ENCODE data around the gene C6orf62.
"Not testable (repeated sequence)": the region's sequence is repeated elsewhere in the genome, so short reads cannot be mapped to it uniquely, and the experiment has no call there.

C6orf62 gene

GRCh38 chr6:24719125-24719971 lies at the start of gene C6orf62:
C6orf62 (minus strand) TSS chr6:24719154; CDS start chr6:24718668, 486 bp downstream.
- peak; percentile 45 for DNase-seq (ENCODE audit: low read depth)

GRCh38 chr6:24768361-24768760 lies 49.4 kb upstream of the C6orf62 start:
- peak; percentile 80 for DNase-seq (ENCODE audit: low read depth)

- peak; percentile 34 for DNase-seq (ENCODE audit: low read depth)
Measured at GRCh38 chr6:24766680-24767462, 47.9 kb upstream of the C6orf62 start.

GRCh38 chr6:24765968-24766367 lies 47.0 kb upstream of the C6orf62 start:
- DNase-seq (ENCODE audit: low read depth): not testable (repeated sequence)

- not testable (repeated sequence) for DNase-seq (ENCODE audit: low read depth)
Measured at GRCh38 chr6:24764833-24765828, 46.2 kb upstream of the C6orf62 start.

- DNase-seq (ENCODE audit: low read depth): no peak
Measured at GRCh38 chr6:24763578-24763977, 44.6 kb upstream of the C6orf62 start.

GRCh38 chr6:24761851-24762250 lies 42.9 kb upstream of the C6orf62 start:
- no peak for DNase-seq (ENCODE audit: low read depth)

GRCh38 chr6:24761193-24761835 lies 42.4 kb upstream of the C6orf62 start:
- no peak for DNase-seq (ENCODE audit: low read depth)

- no peak for DNase-seq (ENCODE audit: low read depth)
Measured at GRCh38 chr6:24760210-24760609, 41.3 kb upstream of the C6orf62 start.

GRCh38 chr6:24759718-24760117 lies 40.8 kb upstream of the C6orf62 start:
- DNase-seq (ENCODE audit: low read depth): no peak

GRCh38 chr6:24757611-24758010 lies 38.7 kb upstream of the C6orf62 start:
- DNase-seq (ENCODE audit: low read depth): no peak

- DNase-seq (ENCODE audit: low read depth): no peak
Measured at GRCh38 chr6:24755279-24755678, 36.3 kb upstream of the C6orf62 start.

GRCh38 chr6:24754378-24754777 lies 35.4 kb upstream of the C6orf62 start:
- DNase-seq (ENCODE audit: low read depth): not testable (repeated sequence)

GRCh38 chr6:24753545-24753944 lies 34.6 kb upstream of the C6orf62 start:
- DNase-seq (ENCODE audit: low read depth): no peak

GRCh38 chr6:24752917-24753492 lies 34.1 kb upstream of the C6orf62 start:
- no peak for DNase-seq (ENCODE audit: low read depth)

GRCh38 chr6:24752503-24752902 lies 33.5 kb upstream of the C6orf62 start:
- DNase-seq (ENCODE audit: low read depth): no peak

- not testable (repeated sequence) for DNase-seq (ENCODE audit: low read depth)
Measured at GRCh38 chr6:24750878-24751277, 31.9 kb upstream of the C6orf62 start.

GRCh38 chr6:24749297-24749696 lies 30.3 kb upstream of the C6orf62 start:
- no peak for DNase-seq (ENCODE audit: low read depth)

- DNase-seq (ENCODE audit: low read depth): no peak
Measured at GRCh38 chr6:24744911-24745310, 26.0 kb upstream of the C6orf62 start.

- DNase-seq (ENCODE audit: low read depth): no peak
Measured at GRCh38 chr6:24743944-24744335, 25.0 kb upstream of the C6orf62 start.
